K562 (cell line): ENCODE measurements around the gene NCOA6. TPM values are rescaled to one million over a fixed set of nuclear protein-coding genes. Genes with fewer than 3 reads are reported as not detected.

Experiments
- ARID1B ChIP-seq: fragments of 450-650 bp; IDR thresholded peaks from 2 replicates; pipeline ENCODE4 v1.6.1; 2016; ENCODE audit warnings: antibody characterized with exemption, mild to moderate bottlenecking, inconsistent platforms
- DACH1 ChIP-seq: fragments of 450-650 bp; IDR thresholded peaks from 2 replicates; pipeline ENCODE4 v1.6.1; 2018; ENCODE audit not compliant: partially characterized antibody
- DPF2 ChIP-seq: fragments of 450-650 bp; IDR thresholded peaks from 2 replicates; pipeline ENCODE4 v1.6.1; 2016
- ELF4 ChIP-seq: fragments of 450-650 bp; formaldehyde crosslinking; IDR thresholded peaks from 2 replicates; pipeline ENCODE4 v1.4.0; 2022; ENCODE audit warnings: missing genetic modification characterization
- HDAC1 ChIP-seq, 2 experiments: fragments of 450-650 bp; IDR thresholded peaks; 2 replicates each; pipeline ENCODE4 v1.6.1; 2016 to 2017; ENCODE audit warnings: inconsistent platforms in 1 of 2, mild to moderate bottlenecking in 1 of 2, moderate library complexity in 1 of 2
- HES1 ChIP-seq: fragments of 450-650 bp; IDR thresholded peaks from 2 replicates; pipeline ENCODE4 v1.6.1; 2016; ENCODE audit warnings: low read depth, mild to moderate bottlenecking, moderate library complexity
- ILK ChIP-seq: fragments of 450-650 bp; IDR thresholded peaks from 2 replicates; pipeline ENCODE4 v1.6.1; 2016; ENCODE audit warnings: missing genetic modification characterization, low read depth, mild to moderate bottlenecking, missing compliant biosample characterization, moderate library complexity, borderline replicate concordance
- MAFK ChIP-seq: IDR thresholded peaks from 2 replicates; pipeline ENCODE4 v1.6.1; 2011; ENCODE audit warnings: low read length, improper control_type of control experiment
- MYC ChIP-seq, 2 experiments: fragments of 250-450 bp in 1 of 2; sonication (Bioruptor Pico) in 1 of 2; IDR thresholded peaks; 2 replicates each; pipeline versions ENCODE4 v1.5.1 to v1.6.1; 2012 to 2021; ENCODE audit warnings: low read depth in 2 of 2, borderline replicate concordance in 1 of 2, improper control_type of control experiment in 1 of 2, low read length in 1 of 2, mild to moderate bottlenecking in 1 of 2, moderate library complexity in 1 of 2
- PBX2 ChIP-seq, 2 experiments: IDR thresholded peaks in 1 of 2; conservative IDR thresholded peaks in 1 of 2; 2 replicates each; pipeline ENCODE4 v1.6.1; 2016; ENCODE audit warnings: low read depth in 2 of 2, mild to moderate bottlenecking in 1 of 2, missing compliant biosample characterization in 1 of 2, missing genetic modification characterization in 1 of 2, moderate library complexity in 1 of 2
- RAD51 ChIP-seq: fragments of 450-650 bp; IDR thresholded peaks from 2 replicates; pipeline ENCODE4 v1.7.1; 2016; ENCODE audit warnings: low read depth, mild to moderate bottlenecking, borderline replicate concordance
- SPI1 ChIP-seq: IDR thresholded peaks from 2 replicates; pipeline ENCODE4 v1.6.1; 2011; ENCODE audit warnings: low read depth, low read length, control low read depth, borderline replicate concordance
- ZNF175 ChIP-seq: fragments of 200-800 bp; sonication (Bioruptor generic); IDR thresholded peaks from 2 replicates; pipeline ENCODE4 v1.6.1; 2016; ENCODE audit warnings: low read depth, mild to moderate bottlenecking, missing genetic modification characterization, missing compliant biosample characterization
- ZNF274 ChIP-seq: IDR thresholded peaks from 2 replicates; pipeline ENCODE4 v1.6.1; 2011; ENCODE audit warnings: low read depth, mild to moderate bottlenecking, low read length, moderate library complexity, borderline replicate concordance
- polyA plus RNA-seq, 8 experiments: library from polyadenylated mRNA; depleted of rRNA in 4 of 8; stranded (reverse) in 5 of 8; unstranded in 3 of 8; fragments of >200 nt; fragmentation: Nextera tagmentation in 2 of 8; fragmentation: Illumina TruSeq in 1 of 8; extraction: Ambion mirVana in 2 of 8; extraction: Trizol in 1 of 8; gene quantifications; 2 replicates each; pipeline versions ENCODE4 v1.2.1 to v1.2.3, GENCODE V29; 2011 to 2014; ENCODE audit warnings: inconsistent platforms in 1 of 8, missing spikeins in 1 of 8
- total RNA-seq, 7 experiments: library from RNA; depleted of rRNA in 6 of 7; stranded (reverse); fragments of >200 nt in 6 of 7; fragmentation: Illumina TruSeq in 2 of 7; extraction: Trizol in 2 of 7; gene quantifications; 2 replicates each; pipeline versions ENCODE4 v1.2.1 to v1.2.3, GENCODE V29; 2011 to 2021; ENCODE audit warnings: low replicate concordance in 1 of 7
- TF ChIP-seq, protein P1 (sequence below): IDR thresholded peaks from 2 replicates; pipeline ENCODE4 v1.6.1; 2012; ENCODE audit warnings: low read depth, low read length, improper control_type of control experiment, borderline replicate concordance
- TF ChIP-seq, protein P2 (sequence below): fragments of 450-650 bp; IDR thresholded peaks from 2 replicates; pipeline ENCODE4 v1.7.1; 2018; ENCODE audit warnings: mild to moderate bottlenecking, low read depth; ENCODE audit not compliant: partially characterized antibody

NCOA6 gene
- total and polyA plus RNA-seq, 9 of the 15 experiments (the other 6 are each of a cell fraction or from before 2014, with no cell fraction given): 6.1 to 25.0 (median 9.5) TPM

GRCh38 chr20:34713194-34713943 lies 112.1 kb downstream of the NCOA6 start (continued):
- TF ChIP-seq HES1 (peak; percentile 70), HDAC1 (IDR thresholded peaks at IDR 0.05) (peak in 1 of 2 experiments; percentile 93; a peak in 3 of 4 replicates), SPI1 (peak; percentile 63; the same call in 1 of the 2 replicates), ARID1B (peak; percentile 99), PBX2 (CRISPR knock-in tag; IDR thresholded peaks at IDR 0.05; ENCODE audit: low read depth) (no peak), PBX2 (tag; conservative IDR thresholded peaks at IDR 0.05; ENCODE audit: low read depth) (peak; percentile 59; the same call in 1 of the 2 replicates), ZNF175 (CRISPR knock-in tag) (peak; percentile 57; the same call in 1 of the 2 replicates), MAFK (peak; percentile 37; the same call in 1 of the 2 replicates), RAD51 (peak; percentile 66), DACH1 (peak; percentile 82), ELF4 (CRISPR knock-in tag) (peak; percentile 76; the same call in 1 of the 2 replicates), DPF2 (peak; percentile 100), ZNF274 (no peak), MYC (IDR thresholded peaks at IDR 0.05; ENCODE audit: low read depth, low read length) (peak; percentile 60; the same call in 1 of the 2 replicates), MYC (CRISPR knock-in tag; IDR thresholded peaks at IDR 0.05; ENCODE audit: borderline replicate concordance, low read depth) (no peak), ILK (tag) (no peak)
- TF ChIP-seq, protein P1, sequence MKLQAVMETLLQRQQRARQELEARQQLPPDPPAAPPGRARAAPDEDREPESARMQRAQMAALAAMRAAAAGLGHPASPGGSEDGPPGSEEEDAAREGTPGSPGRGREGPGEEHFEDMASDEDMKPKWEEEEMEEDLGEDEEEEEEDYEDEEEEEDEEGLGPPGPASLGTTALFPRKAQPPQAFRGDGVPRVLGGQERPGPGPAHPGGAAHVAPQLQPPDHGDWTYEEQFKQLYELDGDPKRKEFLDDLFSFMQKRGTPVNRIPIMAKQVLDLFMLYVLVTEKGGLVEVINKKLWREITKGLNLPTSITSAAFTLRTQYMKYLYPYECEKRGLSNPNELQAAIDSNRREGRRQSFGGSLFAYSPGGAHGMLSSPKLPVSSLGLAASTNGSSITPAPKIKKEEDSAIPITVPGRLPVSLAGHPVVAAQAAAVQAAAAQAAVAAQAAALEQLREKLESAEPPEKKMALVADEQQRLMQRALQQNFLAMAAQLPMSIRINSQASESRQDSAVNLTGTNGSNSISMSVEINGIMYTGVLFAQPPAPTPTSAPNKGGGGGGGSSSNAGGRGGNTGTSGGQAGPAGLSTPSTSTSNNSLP: peak; percentile 95; the same call in 1 of the 2 replicates
- TF ChIP-seq, protein P2, sequence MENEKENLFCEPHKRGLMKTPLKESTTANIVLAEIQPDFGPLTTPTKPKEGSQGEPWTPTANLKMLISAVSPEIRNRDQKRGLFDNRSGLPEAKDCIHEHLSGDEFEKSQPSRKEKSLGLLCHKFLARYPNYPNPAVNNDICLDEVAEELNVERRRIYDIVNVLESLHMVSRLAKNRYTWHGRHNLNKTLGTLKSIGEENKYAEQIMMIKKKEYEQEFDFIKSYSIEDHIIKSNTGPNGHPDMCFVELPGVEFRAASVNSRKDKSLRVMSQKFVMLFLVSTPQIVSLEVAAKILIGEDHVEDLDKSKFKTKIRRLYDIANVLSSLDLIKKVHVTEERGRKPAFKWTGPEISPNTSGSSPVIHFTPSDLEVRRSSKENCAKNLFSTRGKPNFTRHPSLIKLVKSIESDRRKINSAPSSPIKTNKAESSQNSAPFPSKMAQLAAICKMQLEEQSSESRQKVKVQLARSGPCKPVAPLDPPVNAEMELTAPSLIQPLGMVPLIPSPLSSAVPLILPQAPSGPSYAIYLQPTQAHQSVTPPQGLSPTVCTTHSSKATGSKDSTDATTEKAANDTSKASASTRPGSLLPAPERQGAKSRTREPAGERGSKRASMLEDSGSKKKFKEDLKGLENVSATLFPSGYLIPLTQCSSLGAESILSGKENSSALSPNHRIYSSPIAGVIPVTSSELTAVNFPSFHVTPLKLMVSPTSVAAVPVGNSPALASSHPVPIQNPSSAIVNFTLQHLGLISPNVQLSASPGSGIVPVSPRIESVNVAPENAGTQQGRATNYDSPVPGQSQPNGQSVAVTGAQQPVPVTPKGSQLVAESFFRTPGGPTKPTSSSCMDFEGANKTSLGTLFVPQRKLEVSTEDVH: peak; percentile 75
